ENCODE results near the gene SYPL2.

Gene SYPL2

GRCh38 chr1:109531380-109531779, 65.0 kb downstream of the SYPL2 start:
- Mint-ChIP-seq H3K27ac (no peak overlapping the region), H3K27me3 (no peaks in the 10 kb centered on the region), H3K4me3 (no peak overlapping the region), H3K36me3 (ENCODE audit: low read depth) (no peaks in the 10 kb centered on the region), H3K4me1 (ENCODE audit: low read depth) (peaks cover 17% of the 10 kb centered on the region), H3K9me3 (no peaks in the 10 kb centered on the region)
